GM11168 (cell line): ENCODE data around the gene XPNPEP2.

ENCODE experiments used
- in situ Hi-C: fragments of 300-500 bp; cut with MboI; formaldehyde crosslinking; loops from one replicate; pipeline ENCODE4 v1.12.0; 2022; ENCODE audit warnings: low sequenced_read_pairs; ENCODE audit not compliant: unreplicated experiment

The XPNPEP2 gene

DNA sequence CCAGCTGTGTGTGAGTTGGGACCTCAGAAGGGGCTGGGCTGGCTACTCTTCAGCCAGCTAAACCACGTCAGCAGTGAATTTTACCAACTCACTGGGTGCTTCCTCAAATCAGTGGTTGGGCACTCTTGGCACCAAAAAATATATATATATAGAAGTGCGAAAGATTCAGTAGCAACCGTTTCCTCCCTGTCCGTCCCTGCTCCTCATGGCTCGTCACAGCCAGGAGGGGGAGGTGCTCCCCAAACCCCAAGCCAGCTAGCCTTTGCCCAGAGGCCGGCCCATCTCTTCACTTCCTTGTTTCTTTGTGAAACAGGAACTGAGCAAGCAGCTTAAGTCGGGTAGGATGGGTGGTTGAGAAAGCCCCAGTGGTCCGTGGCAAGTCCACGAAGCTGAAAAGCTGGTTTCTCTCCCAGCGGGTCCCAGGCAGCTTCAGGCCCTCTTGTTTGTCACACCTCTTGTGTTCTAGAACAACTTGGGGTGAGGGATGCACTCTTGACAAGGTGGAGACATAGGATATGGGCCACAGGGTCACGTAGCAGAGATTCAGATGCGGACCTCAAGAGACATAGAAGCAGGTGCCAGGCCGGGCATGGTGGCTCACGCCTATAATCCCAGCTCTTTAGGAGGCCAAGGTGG, 34.1 kb downstream of the XPNPEP2 start:
- in situ Hi-C loops: no loop called here

DNA sequence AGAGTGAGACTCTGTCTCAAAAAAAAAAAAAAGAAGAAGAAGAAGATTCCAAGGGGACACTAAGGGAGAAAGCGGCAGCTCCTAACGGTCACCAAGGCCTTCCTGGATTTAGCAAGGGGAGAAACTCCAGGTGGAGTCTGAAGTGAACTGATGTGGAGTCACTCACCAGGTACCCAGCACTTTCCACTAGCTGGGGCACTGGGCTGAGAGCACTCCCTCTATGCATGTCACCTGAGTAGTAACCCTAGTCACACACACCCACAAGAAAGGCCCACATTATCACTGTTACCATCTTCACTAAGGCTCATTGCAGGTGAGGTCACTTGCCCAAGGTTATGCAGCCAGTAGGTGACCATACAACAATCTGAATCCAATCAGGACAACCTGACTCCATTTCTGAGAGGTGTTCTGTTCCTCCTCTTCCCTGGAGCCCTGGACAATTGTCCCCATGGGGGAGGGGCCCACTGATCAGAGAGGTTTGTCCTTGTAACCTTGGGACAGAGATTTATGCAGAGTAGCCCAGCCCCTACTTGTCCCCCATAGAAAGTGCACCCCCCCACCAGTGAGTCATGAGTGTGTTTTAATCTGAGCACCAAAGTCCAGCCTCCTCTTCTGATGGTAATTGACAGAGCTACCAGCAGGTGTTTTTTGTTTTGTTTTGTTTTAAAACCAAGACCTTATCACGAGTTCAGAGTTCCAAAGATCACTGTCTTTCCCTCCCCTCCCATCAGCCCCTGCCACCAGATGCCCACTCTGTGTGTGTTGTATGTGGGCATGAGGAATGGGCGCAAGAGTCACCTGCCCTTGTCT, 35.1 kb downstream of the XPNPEP2 start:
- in situ Hi-C loops: no loop called here

DNA sequence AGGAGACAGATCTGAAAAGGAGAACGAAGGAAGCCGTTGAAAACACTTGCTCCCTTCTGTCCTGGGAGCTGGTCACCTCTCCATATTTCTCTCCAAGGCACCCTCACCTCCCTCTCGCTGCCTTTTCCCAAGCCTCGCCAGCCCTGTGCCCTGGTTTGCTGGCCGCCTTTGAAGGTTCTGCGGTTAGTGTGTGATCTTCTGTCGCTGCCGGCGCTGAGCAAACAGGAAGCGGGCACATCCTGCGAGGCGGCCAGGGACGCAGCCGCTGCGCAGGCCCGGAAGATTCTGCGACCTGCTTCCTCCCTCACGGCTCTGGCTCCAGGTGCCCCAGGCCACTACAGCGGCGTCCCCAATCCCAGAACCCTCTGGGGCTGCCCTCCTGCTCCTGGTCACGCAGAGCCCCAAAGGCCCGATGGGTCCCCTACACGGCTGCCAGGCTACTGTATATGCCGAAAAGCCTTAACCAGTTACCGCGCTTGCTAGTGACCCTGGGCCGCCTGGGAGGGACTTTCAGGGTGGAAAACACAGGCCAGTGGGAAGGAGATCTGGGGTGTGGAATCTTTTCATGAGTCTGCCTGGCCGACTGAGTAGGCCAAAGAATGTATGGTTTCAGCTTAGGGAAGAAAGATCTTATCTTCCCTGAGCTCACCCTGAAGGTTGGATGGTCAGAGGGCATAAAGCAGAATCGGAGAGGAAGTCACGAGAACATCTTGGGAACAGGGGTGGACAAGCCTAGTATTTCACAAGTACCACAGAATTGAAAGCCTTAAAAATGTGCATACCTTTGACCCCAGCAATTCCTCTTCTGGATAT, 38.6 kb downstream of the XPNPEP2 start:
- in situ Hi-C loops: no loop called here

DNA sequence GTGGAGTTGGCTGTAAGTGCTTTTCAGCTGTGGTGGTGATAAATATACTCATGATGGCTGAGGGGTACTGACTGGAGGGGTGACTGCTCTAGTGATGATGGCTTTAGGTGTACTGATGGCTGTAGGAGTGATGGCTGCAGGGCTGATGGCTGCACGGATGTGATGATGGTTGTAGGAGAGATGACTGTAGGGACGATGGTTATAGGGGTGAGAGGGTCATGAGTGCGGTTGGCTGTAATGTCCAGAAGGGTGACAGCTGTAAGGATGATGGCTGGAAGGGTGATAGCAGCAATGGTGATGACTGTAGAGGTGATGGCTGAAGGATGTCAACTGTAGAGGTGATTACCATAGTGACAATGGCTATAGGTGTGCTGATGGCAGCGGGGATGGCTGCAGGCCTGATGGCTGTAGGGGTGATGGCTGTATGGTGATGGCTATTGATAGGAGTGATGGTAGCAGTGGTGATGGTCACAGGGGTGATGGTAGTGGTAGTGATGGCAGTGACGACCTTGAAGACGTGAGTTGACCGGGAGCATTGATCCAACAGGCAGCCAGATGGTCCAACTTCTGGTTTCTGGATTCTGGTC, 40.4 kb downstream of the XPNPEP2 start:
- in situ Hi-C loops: no loop called here

DNA sequence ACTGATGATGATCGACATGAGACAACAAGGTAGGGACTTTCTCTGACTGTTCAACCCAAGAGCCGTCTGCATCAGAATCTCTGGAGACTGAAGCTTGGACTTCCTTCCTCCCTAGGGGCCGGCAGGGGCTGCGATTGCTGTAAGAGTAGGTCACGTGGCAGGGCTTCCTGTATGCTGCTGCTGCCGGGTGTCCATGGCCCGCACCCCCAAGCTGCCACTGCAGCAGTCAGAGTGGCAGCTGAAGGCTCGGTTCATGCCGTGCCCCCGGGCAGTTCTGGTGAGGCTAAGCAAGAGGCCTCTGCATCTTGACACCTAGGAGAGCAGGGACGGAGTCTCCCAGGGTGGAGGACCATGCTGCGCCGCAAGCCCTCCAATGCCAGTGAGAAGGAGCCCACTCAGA, 41.0 kb downstream of the XPNPEP2 start, which contains the start of gene SASH3:
Gene SASH3, plus strand, starts transcription at position 203 of the 400 bp plus-strand sequence. Its CDS starts 149 bp downstream, at position 352.
- in situ Hi-C loops: no loop called here

DNA sequence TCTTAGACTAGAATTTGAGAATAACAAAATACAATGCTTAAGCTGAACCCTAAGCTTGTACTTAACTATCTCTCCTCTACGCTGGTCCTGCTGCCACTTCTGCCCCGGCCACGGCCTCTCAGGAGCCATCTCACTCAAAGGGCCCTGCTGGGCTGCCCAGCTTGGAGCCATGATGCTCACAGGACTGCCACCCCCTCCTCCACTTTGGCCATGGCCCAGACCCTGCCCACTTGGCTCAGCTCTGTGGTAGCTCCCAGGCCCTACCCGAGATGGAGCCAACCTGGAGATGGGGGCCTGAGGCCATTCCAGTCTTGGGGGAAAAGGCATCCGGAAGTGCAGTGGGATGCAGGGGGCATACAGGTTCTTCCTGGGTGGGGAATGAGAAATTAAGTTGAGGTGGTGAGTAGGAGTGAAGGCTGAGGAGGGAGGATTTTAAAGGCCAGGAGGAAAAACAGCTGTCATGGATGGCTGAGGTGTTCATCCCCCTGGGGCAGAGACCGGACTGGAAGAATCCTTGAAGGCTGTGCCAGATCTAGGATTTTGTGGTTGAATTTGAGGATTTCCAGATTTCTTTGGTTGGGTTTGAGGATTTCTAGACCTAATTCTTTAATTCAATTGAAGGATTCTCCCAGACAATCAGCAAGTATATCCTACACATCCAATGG, 41.8 kb downstream of the XPNPEP2 start:
- in situ Hi-C loops: no loop called here

DNA sequence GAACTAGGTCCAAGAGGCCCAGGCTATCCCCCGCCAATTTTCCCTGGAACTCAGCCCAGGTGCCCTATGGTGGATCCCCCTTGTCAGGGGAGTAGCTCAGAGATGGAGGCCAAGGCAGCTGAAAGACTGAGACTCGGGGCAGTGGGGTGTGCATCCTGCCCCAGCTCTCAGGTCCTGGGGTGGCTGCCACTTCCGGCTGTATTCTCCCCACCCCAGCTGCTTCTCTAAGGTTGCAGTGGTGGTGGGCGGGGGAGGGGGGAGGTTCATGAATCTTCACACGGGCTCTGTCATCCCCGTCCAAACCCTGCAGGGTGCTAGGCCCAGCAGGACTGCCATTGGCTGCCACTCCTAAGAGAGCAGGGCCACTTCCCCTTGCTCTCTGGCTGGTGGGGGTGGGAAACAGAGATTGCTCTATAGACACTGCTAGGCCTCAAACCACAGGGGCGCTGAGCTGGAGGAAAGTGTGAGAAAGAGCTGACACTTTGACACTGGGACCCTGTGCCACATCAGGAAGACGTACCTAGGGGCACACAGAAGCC, 42.4 kb downstream of the XPNPEP2 start:
- in situ Hi-C loops: no loop called here

DNA sequence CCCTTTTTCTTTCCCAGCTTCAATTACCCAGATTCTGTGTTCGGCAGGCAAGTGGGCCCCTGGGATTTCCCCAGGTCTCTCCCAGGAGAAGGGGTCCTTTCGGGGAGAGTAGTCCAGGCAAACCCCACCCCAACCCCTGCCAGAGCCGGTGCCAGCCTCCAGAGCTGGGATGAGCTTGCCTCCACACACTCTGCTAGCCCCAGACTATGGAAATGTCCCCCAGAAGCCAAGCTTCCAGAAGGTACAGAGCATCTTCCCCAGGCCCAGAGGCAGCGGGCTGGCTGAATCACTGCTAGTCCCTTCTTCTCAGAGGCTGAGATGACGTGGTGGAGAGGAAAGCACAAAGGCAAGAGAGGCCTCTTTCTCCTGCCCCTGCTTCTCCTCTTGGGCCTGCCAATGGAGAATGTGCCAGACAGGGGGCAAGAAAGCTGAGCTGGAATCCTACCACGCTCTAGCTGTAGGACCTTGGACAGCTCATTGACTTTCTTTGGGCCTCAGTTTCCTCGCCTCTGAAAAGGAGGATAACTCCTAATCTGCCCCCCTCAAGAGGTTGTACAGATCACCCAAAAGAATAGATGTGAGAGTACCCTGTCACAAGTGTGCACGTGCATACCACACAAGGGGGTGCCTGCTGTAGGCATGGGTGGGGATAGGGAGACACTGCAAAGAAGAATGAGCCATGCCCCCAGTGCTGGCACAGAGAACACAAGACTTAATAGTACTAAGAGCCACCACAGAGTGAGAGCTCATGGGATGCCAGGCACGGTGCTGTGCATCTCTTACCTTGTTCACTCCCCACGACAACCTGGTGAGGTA, 43.1 kb downstream of the XPNPEP2 start:
- in situ Hi-C loops: no loop called here

DNA sequence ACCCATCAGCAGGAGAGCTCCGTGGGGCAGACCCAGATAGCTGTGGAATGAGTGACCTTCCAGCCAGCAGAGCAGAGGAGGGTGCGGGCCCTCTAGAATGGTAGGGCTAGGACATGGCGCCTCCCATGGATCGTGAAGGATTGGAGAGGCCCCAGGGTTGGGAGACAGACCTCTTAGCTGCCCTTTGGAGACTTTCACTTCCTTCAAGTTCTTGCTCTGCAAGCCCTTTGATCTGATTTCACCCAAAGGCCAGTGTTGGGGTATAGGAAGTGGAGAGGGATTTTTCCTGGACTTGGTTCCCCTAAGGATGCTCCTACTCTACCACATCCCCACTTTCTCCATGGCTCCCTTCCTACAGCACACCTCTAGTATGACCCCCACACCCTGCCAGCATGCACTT, 43.9 kb downstream of the XPNPEP2 start:
- in situ Hi-C loops: no loop called here

DNA sequence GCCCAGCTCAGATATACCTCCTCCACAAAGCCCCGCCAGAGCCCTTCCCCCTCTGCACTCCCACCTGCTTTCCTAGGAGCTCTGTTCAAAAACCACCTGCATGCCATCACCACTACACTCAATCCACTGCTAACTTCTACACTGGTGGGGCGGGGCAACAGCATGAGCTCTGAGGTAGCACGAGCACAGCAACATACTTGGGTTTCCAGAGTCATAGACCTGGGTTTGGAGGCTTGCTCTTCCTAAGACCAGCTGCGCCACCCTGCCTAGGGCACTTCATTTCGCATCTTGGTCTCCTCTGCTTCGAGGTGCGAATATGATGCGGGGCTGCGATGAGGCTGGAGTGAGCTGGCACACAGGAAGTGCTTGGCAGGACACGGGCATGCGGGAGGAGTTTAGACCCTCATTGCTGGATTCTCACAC, 44.5 kb downstream of the XPNPEP2 start:
- in situ Hi-C loops: no loop called here

DNA sequence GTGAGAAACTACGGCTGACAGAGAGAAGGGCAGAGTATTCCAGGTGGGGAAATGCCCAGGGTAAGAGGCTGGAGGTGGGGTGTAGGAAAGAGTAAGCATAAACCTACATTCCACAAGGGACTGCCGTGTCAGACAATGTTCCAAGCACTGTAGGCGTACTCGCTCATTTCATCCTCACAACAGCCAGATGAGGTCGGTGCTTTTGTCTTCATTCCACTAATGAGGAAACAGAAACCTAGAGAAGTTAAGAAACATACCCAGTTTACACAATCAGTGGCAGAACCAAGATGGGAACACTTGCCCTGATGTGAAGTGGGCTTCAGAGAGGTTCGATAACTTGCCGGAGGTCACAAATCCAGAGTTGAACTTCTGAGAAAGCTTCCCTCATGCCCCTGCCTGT, 45.6 kb downstream of the XPNPEP2 start:
- in situ Hi-C loops: no loop called here

DNA sequence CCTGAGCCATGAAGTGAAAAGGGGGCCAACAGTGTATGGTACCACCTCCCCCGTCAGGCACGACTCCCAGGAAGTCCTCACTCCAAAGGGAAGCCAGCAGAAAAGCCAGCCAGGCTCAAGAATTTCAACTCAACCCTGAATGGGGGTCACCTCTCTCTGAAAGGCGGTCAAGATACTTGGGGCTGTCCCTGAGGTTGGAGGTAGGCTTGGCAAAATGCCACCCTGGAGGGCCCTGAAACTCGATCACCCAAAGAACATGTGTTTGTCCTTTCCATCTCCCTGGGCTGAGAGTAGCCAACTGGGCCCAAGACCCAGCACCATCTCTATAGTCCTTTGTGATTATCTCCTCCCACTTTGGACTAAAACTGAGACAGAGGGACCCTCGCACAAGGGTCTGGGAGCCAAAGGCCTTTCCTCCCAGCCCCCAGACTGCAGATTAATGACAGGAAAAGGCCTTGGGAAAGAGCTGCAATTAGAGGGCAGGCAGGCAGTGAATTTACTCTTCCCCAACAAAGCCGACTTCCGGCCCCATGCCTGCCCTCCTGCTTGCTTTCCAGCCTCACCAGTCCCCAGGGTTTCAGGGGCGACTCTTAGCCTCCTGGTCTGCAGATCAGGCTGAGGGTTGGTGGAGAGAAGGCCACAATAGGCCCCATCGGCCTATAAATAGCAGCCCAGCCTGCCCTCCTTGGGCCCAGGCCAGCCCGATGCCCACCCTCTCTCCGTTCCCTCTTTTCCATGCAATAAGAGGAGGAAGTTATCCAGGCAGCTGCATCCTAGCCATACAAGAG, 46.6 kb downstream of the XPNPEP2 start:
- in situ Hi-C loops: no loop called here

DNA sequence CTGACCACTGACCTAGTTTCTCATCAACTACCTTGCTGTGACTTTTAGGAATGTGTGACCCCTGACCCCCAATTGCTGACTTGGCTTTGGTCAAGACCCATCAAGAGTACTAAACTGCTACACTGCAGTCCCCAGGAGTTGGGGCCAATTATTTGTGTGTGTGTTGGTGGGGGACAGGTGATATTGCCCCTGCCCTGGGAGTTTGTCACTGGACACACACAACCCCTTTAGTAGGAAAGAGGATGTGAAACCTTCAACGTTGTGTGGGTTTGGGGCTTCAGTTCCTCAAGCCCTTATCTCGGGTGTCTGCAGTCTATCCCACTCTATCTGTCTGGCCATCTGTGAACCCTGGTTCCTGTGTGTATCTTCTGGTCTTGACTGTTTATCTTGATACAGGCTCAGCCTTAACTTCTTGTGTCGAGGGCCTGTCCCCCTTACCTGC, 47.5 kb downstream of the XPNPEP2 start:
- in situ Hi-C loops: no loop called here

DNA sequence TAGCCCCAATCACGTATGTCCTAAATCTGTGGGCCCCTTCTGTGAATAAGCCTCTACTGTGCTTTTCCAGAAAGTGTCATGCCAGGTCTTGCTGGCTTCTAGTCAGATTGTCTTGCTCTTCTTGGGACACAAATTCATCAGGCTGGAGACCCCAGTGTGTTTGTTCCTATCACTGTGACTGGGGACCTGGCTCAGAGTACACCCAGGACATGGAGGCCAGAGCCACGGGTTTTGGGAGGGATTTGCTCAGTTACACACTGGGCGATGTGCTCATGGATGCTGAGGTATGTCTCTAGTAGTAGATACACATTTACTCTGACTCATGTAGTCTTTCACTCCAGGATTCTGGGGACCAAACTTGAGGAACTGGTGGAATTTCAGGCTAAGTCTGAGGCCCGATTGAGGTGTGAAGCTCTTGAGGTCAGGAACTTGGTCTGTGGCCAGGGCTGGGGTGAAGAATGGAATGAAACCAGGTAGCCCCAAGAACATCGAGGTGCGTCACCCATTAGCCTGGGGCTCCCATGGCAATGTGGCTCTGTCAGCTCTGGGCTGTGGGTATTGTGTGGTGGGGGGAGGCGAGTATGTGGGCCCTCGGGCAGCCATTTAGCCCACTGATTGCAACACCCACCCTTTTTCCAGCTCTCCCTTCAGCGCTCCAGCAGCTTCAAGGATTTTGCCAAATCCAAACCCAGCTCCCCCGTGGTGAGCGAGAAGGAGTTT, 48.7 kb downstream of the XPNPEP2 start:
- in situ Hi-C loops: no loop called here

DNA sequence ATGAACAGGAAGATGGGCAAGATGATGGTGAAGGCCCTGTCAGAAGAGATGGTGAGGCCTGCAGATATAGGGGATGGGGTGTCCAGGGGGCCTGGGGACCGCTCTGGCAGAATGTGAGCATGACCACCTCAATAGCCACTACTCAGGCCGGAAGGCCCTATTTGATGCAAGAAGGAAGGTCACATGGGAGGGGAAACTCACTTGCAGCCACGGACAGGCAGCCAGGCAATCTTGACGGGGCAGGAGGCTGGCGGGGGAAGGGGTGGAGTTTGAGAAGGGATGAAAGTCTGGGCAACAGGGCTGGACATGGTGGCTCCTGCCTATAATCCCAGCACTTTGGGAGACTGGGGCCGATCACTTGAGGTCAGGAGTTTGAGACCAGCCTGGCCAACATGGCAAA, 49.7 kb downstream of the XPNPEP2 start:
- in situ Hi-C loops: no loop called here

DNA sequence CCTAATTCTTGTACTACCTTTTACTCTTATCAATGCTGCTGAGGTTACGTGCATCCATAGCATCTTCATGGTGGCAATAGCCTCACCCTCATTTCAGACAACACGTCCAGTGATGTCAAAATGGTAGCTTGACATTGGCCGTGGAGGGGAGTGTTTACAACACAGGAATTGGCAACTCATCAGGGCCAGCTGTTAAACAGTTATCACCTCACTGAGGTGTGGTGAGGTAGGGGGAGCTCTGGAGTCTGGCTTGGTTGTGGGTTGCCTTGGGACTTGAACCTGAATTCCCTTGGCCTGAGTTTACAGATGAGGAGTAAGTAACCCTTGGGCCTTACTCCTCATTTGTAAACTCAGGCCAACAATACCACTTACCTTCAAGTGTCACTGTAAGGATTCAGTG, 51.4 kb downstream of the XPNPEP2 start:
- in situ Hi-C loops: no loop called here

DNA sequence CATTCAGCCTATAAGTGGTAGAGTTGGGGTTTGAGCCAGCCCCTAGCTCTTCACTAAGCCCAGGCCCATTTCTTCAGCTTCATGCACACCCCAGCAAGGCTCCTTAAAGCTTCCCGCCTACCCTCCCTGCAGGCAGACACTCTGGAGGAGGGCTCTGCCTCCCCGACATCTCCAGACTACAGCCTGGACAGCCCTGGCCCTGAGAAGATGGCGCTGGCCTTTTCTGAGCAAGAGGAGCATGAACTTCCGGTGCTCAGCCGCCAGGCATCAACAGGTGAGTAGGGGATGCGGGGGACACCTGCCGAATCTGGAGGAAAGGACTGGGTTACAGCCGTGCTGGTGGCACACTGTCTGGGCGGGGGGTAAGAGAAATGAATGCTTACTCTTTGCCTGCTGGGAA, 52.0 kb downstream of the XPNPEP2 start:
- in situ Hi-C loops: no loop called here

DNA sequence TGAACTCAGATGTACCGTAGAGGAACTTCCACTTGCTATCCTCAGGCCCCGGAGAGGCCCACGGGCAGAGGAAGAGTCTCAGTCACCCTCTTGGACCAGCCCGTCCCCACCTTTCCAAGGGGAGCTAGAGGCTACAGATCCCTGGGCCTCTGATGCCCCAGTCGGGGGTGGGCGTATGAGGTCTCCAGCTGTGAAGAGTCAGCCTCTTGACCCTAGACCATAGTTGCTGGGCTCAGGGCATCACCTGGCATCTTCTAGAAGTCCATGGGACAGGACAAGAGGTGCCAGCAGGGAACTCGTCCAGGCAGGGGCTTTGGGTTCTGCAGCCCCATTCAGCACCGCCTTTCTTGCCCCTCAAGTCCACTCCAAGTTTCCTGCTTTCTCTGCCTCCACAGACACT, 52.6 kb downstream of the XPNPEP2 start:
- in situ Hi-C loops: no loop called here
